ENCODE data around the gene PRSS12.

PRSS12 gene

DNA sequence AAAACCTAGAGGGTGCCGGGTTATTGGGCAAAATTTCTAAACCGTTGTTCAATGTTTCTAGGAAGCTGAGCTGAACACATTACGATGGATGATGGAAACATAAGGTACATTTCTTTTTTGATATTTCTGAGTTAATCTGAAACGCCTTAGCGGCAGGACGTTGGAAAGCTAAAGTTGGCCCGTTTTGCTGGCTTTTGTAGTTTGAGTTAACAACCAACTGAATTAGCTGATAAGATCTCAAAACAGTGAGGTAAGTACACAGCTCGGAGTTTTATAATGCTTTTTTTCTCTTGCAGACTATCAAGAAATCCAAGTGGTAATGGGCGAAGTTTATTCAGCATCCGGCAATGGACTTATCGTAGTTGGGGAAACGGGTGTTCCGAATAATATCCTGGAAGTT lies 73.5 kb downstream of the PRSS12 start:
- no peak for ATAC-seq

GRCh38 chr4:118278473-118279274 lies 74.1 kb downstream of the PRSS12 start:
- ATAC-seq = peak; percentile 84
- TF ChIP-seq ZNF8 (CRISPR knock-in tag; IDR thresholded peaks at IDR 0.05) (no peak), TOX (CRISPR knock-in tag; IDR thresholded peaks at IDR 0.05; ENCODE audit: borderline replicate concordance) (peak; percentile 47), ESRRG (CRISPR knock-in tag; IDR thresholded peaks at IDR 0.05) (peak; percentile 79; the same call in 1 of the 2 replicates), RARB (CRISPR knock-in tag; IDR thresholded peaks at IDR 0.05) (peak; percentile 23; the same call in 1 of the 2 replicates), TCF4 (CRISPR knock-in tag; IDR thresholded peaks at IDR 0.05; ENCODE audit: borderline replicate concordance) (no peak), ZNF70 (CRISPR knock-in tag; IDR thresholded peaks at IDR 0.05) (no peak), OSR1 (CRISPR knock-in tag; IDR thresholded peaks at IDR 0.05) (no peak), ZFP3 (CRISPR knock-in tag; IDR thresholded peaks at IDR 0.05) (0 out of 2 replicates have a peak, but pooled peaks have one; percentile 28), CREB5 (CRISPR knock-in tag; IDR thresholded peaks at IDR 0.05; ENCODE audit: low read depth) (peak; percentile 84), ZNF565 (CRISPR knock-in tag; conservative IDR thresholded peaks at IDR 0.05; ENCODE audit: low read depth) (no peak), ZC3H10 (CRISPR knock-in tag; IDR thresholded peaks at IDR 0.05) (no peak), SNAI2 (CRISPR knock-in tag; IDR thresholded peaks at IDR 0.05) (peak; percentile 70; the same call in 1 of the 2 replicates)
- TF ChIP-seq, protein P1, sequence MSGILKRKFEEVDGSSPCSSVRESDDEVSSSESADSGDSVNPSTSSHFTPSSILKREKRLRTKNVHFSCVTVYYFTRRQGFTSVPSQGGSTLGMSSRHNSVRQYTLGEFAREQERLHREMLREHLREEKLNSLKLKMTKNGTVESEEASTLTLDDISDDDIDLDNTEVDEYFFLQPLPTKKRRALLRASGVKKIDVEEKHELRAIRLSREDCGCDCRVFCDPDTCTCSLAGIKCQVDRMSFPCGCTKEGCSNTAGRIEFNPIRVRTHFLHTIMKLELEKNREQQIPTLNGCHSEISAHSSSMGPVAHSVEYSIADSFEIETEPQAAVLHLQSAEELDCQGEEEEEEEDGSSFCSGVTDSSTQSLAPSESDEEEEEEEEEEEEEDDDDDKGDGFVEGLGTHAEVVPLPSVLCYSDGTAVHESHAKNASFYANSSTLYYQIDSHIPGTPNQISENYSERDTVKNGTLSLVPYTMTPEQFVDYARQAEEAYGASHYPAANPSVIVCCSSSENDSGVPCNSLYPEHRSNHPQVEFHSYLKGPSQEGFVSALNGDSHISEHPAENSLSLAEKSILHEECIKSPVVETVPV (CRISPR knock-in tag; IDR thresholded peaks at IDR 0.05) = 0 out of 2 replicates have a peak, but pooled peaks have one; percentile 47
- TF ChIP-seq, protein P2, sequence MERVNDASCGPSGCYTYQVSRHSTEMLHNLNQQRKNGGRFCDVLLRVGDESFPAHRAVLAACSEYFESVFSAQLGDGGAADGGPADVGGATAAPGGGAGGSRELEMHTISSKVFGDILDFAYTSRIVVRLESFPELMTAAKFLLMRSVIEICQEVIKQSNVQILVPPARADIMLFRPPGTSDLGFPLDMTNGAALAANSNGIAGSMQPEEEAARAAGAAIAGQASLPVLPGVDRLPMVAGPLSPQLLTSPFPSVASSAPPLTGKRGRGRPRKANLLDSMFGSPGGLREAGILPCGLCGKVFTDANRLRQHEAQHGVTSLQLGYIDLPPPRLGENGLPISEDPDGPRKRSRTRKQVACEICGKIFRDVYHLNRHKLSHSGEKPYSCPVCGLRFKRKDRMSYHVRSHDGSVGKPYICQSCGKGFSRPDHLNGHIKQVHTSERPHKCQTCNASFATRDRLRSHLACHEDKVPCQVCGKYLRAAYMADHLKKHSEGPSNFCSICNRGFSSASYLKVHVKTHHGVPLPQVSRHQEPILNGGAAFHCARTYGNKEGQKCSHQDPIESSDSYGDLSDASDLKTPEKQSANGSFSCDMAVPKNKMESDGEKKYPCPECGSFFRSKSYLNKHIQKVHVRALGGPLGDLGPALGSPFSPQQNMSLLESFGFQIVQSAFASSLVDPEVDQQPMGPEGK (CRISPR knock-in tag; IDR thresholded peaks at IDR 0.05; ENCODE audit: borderline replicate concordance) = no peak; the same call in 1 of the 2 replicates

More for the DNA sequence above, 73.5 kb downstream of the PRSS12 start:
- TF ChIP-seq POU6F1 (CRISPR knock-in tag; IDR thresholded peaks at IDR 0.05; ENCODE audit: borderline replicate concordance, low read depth) (0 out of 2 replicates have a peak, but pooled peaks have one; percentile 55), TOX (CRISPR knock-in tag; IDR thresholded peaks at IDR 0.05; ENCODE audit: borderline replicate concordance) (no peak)

DNA sequence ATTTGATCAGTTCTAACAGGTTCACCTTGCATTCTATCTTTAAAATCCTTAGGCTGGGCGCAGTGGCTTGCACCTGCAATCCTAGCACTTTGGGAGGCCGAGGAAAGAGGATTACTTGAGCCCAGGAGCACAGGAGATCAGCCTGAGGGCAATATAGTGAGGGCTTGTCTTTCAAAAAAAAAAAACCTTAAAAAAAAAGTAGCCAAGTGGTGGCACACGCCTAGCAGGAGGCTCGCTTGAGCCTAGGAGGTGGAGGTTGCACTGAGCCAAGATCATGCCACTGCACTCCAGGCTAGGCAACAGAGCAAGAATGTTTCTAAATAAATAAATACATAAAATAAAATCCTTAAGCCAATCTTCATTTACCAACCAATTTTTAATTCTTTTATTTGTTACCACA lies 75.6 kb downstream of the PRSS12 start:
- TF ChIP-seq SNAI2 (CRISPR knock-in tag; IDR thresholded peaks at IDR 0.05) (no peak), ZNF70 (CRISPR knock-in tag; IDR thresholded peaks at IDR 0.05) (no peak), OSR1 (CRISPR knock-in tag; IDR thresholded peaks at IDR 0.05) (no peak), ZFP3 (CRISPR knock-in tag; IDR thresholded peaks at IDR 0.05) (no peak), CSDC2 (CRISPR knock-in tag; IDR thresholded peaks at IDR 0.05) (no peak), POU6F1 (CRISPR knock-in tag; IDR thresholded peaks at IDR 0.05; ENCODE audit: borderline replicate concordance, low read depth) (no peak), GLIS3 (CRISPR knock-in tag; IDR thresholded peaks at IDR 0.05) (no peak), ISL1 (CRISPR knock-in tag; IDR thresholded peaks at IDR 0.05) (no peak), BACH2 (CRISPR knock-in tag; IDR thresholded peaks at IDR 0.05; ENCODE audit: borderline replicate concordance) (no peak), ZNF8 (CRISPR knock-in tag; IDR thresholded peaks at IDR 0.05) (no peak), ESRRG (CRISPR knock-in tag; IDR thresholded peaks at IDR 0.05) (no peak)
- TF ChIP-seq, protein P2 (CRISPR knock-in tag; IDR thresholded peaks at IDR 0.05; ENCODE audit: borderline replicate concordance) = no peak
- ATAC-seq = no peak
